NB4 (cell line): ENCODE data around the gene PRPH2.

Experiments used
- DNase-seq: peaks from one replicate; pipeline ENCODE4 v3.0.0; 2010; ENCODE audit warnings: low read depth
- H3K4me3 ChIP-seq: one replicate; pipeline ENCODE4 v1.5.1; 2011; ENCODE audit warnings: mild to moderate bottlenecking, low read depth, low read length, moderate library complexity
- MYC ChIP-seq: IDR thresholded peaks from 2 replicates; pipeline ENCODE4 v1.6.1; 2011; ENCODE audit warnings: low read depth, low read length
- POLR2A ChIP-seq: IDR thresholded peaks from 2 replicates; pipeline ENCODE4 v1.6.1; 2011; ENCODE audit warnings: mild to moderate bottlenecking; ENCODE audit not compliant: insufficient read length; ENCODE audit errors: extremely low read depth
- TF ChIP-seq, protein P1 (sequence below): IDR thresholded peaks from one replicate; pipeline ENCODE4 v1.5.1; 2012; ENCODE audit warnings: low read depth, low read length
- TF ChIP-seq, protein P2 (sequence below): IDR thresholded peaks from 2 replicates; pipeline ENCODE4 v1.6.1; 2011; ENCODE audit warnings: low read depth, low read length

Gene PRPH2

DNA sequence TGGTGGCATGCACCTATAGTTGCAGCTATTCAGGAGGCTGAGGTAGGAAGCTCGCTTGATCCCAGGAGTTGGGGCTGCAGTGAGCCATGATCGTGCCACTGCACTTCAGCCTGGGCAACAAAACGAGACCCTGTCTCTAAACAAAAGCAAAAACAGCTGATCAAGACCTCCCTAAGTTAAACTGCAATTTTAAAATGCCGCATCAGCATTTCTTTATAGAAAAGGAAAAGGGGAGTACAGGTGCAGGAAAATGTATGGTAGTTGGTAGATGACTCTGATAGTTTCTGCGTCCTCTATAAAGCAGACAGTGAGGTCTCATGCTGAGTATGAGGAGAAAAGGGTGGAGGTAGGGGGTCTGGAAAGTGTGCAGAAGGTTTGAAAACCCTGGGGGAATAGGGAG is 32.4 kb upstream of the PRPH2 start:
- TF ChIP-seq MYC (no peak), POLR2A (no peak)
- TF ChIP-seq, protein P1, sequence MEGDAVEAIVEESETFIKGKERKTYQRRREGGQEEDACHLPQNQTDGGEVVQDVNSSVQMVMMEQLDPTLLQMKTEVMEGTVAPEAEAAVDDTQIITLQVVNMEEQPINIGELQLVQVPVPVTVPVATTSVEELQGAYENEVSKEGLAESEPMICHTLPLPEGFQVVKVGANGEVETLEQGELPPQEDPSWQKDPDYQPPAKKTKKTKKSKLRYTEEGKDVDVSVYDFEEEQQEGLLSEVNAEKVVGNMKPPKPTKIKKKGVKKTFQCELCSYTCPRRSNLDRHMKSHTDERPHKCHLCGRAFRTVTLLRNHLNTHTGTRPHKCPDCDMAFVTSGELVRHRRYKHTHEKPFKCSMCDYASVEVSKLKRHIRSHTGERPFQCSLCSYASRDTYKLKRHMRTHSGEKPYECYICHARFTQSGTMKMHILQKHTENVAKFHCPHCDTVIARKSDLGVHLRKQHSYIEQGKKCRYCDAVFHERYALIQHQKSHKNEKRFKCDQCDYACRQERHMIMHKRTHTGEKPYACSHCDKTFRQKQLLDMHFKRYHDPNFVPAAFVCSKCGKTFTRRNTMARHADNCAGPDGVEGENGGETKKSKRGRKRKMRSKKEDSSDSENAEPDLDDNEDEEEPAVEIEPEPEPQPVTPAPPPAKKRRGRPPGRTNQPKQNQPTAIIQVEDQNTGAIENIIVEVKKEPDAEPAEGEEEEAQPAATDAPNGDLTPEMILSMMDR = no peak
- TF ChIP-seq, protein P2, sequence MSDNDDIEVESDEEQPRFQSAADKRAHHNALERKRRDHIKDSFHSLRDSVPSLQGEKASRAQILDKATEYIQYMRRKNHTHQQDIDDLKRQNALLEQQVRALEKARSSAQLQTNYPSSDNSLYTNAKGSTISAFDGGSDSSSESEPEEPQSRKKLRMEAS = no peak
- no peak overlapping the region for H3K4me3 ChIP-seq
- no peak for DNase-seq

DNA sequence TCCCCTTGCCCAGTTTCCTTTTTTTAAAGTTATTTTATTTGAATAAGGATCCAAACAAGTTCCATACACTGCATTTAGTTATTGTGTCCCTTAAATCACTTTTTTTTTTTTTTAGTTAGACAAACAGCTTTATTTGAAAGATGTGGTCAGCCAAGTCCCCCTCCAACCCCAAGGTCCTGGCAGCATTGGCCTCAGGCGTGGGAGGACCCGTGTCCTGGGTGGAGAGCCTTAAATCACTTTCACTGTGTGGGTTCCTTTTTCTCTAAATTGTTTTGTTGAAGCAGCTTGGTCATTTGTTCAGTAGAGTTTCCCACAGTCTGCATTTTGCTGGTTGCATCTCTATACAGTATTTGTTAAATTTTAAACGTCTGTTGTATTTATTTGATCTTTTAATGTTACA is 28.7 kb upstream of the PRPH2 start:
- DNase-seq = peak; percentile 26
- H3K4me3 ChIP-seq = no peak overlapping the region
- no peak for TF ChIP-seq MYC
- TF ChIP-seq POLR2A = no peak
- TF ChIP-seq, protein P2 = no peak
- TF ChIP-seq, protein P1 = no peak

DNA sequence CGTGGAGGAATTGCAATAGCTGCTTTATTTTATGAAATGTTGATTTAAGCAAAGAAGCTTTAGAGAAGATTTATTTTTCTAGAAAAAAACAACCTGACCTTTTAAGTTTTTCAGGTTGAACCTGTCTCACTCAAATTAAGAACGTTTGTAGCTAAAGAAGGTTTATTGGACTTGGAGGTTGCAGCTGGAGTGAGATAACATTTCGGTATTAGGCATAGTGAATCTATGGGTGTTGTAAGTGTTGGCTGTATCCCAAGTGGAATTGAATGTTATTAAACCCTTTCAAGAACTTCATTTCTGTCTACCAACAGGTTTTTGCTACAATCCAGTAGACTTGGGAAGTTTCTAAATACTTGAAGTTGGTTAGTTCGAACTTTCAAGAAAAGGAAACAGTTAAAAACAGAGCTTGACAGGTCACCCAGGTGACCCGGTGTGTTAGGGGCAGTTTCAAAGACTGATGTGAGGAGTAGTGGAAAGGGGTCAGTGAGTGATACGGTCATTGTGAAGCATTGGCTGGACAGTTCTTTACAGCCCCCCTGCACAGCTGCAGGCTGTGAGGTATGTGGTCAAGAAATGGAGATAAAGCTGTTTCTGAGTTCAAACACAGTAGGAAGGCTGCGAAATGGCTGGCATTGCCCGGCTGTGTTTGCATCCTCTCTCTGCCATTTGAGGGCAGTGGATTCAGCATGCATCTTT is 26.0 kb upstream of the PRPH2 start:
- no peak for DNase-seq
- no peak overlapping the region for H3K4me3 ChIP-seq
- TF ChIP-seq, protein P2 = no peak
- TF ChIP-seq, protein P1 = no peak
- TF ChIP-seq POLR2A (no peak), MYC (no peak)

DNA sequence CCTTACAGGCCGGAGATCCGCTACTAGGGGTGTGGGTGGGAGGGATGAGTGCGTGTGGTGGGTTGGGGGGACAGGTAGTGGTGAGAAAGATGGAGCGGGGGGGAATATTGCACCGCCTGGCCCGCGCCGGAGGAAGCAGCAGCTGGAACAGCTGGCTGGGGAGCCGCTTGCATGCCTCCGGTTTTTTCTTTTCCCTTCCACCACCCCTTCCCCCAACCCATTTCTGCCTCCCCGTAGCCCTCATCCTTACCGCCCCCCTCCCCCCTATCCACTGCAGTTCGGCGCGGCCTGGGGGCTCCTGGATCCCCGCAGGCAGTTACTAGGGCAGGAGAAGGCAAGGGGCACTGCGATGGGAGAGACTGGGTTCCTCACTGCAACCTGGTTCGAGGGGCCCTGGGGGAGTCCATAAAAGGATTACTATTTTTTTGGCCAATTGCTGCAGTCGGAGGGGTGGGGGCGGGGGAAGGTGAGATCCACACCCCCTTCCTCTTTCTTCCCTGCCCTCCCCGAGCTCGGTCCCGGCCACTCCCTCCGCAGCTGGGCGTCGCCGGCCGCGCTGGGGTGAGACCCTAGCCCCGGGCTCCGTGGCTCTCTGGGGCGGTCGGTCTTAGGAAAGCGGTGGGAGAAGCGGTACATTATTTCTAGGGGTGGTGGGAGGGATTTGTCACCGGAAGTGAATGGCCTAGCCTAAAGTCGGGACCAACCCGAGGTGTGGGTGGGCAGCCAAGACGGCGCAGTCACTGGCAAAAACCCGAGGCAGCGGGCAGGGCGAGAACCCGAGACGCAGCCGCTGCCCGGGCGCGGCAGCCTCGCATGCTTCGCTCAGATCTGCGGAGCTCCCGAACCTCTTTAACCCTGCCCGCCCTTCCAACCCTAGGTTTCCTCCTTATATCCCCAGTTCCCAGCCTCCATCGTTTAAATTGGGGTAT is 24.3 kb upstream of the PRPH2 start:
- peak overlapping the region; percentile 67 for H3K4me3 ChIP-seq
- TF ChIP-seq MYC = peak; percentile 63
- TF ChIP-seq POLR2A = peak; percentile 56
- TF ChIP-seq, protein P1 = no peak
- TF ChIP-seq, protein P2 = peak; percentile 52
- DNase-seq = peak; percentile 98

DNA sequence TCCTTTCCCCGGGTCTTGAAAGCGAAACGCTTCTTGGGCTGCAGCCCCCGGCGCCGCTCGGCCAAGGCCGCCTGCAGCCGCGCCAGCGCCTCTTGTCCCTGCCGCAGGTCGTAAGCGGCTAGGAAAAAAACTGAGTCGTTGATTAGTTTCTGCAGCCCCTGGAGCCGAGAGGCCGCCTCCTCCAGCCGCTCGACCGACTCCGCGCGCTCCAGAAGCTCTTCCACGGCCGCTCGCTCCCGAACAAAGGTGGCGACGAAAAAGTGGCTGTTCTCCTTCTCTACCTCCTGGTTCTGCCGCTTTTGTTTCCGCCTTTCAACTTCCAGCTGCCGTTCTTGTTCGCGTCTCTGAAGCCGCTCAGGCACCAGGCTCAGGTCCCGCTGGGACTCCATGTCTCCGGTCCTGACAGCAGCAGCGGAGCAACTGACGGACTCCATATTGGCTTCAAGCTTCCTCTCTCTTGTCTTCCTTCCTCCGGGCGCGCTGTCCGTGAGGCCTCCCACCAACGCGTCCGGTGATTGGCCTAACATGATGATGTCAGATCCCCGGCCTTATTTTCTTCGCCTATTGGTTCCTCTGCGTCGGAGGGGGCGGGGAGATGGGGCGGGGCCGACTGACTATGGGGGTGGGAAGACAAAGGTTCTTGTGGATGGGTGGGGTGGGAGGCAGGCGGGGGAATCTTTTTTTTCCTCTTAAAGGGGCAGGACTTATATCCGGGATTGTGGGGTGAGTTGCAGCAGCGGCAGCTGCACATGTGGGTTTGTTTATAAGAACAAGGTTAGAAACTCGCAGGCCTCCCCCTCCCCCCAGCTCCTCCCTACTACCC is 23.5 kb upstream of the PRPH2 start, which contains the start of gene TBCC:
Gene TBCC, minus strand, starts transcription at position 464 of the 823 bp plus-strand sequence. Its CDS starts 30 bp downstream, at position 434.
- peak within 1 kb of the TSS; percentile 99 for H3K4me3 ChIP-seq
- TF ChIP-seq, protein P1 = no peak
- TF ChIP-seq MYC = no peak
- TF ChIP-seq, protein P2 = peak; percentile 64
- peak; percentile 91 for TF ChIP-seq POLR2A
- peak; percentile 99 for DNase-seq
